Nephron (organoid): ENCODE data around the gene TMEM89.

Source experiments
- H3K27ac Mint-ChIP-seq, 3 experiments: 2 replicates each; pipeline ENCODE4 v1.8.0; 2020; ENCODE audit warnings: mixed read lengths in 3 of 3, mild to moderate bottlenecking in 2 of 3, moderate library complexity in 1 of 3
- H3K27me3 Mint-ChIP-seq: 2 replicates; pipeline ENCODE4 v1.8.0; 2021; ENCODE audit warnings: low read depth, mild to moderate bottlenecking, moderate library complexity, mixed read lengths
- H3K36me3 Mint-ChIP-seq: 2 replicates; pipeline ENCODE4 v1.8.0; 2020; ENCODE audit warnings: low read depth, mixed read lengths
- H3K4me1 Mint-ChIP-seq: 2 replicates; pipeline ENCODE4 v1.8.0; 2020; ENCODE audit warnings: mixed read lengths
- H3K4me3 Mint-ChIP-seq, 3 experiments: 2 replicates each; pipeline ENCODE4 v1.8.0; 2020; ENCODE audit warnings: mild to moderate bottlenecking in 3 of 3, mixed read lengths in 3 of 3, moderate library complexity in 2 of 3
- H3K9me3 Mint-ChIP-seq: 2 replicates; pipeline ENCODE4 v1.8.0; 2020; ENCODE audit warnings: mixed read lengths
- CTCF ChIP-seq, 3 experiments: fragments of 200-600 bp; sonication (generic); IDR thresholded peaks; one replicate each; pipeline ENCODE4 v1.5.0; 2021; ENCODE audit warnings: antibody characterized with exemption in 3 of 3; ENCODE audit not compliant: unreplicated experiment in 3 of 3

The TMEM89 gene, protein sequence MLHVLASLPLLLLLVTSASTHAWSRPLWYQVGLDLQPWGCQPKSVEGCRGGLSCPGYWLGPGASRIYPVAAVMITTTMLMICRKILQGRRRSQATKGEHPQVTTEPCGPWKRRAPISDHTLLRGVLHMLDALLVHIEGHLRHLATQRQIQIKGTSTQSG

GRCh38 chr3:48621461-48621869 is at the start of gene TMEM89:
TSS of gene TMEM89 (minus strand) at chr3:48621769. CDS start at chr3:48621756, 13 bp downstream.
- Mint-ChIP-seq H3K9me3 (no peaks in the 10 kb centered on the region), H3K27me3 (peaks cover 4% of the 10 kb centered on the region), H3K4me3 (no peak within 1 kb of the TSS), H3K27ac (no peak within 1 kb of the TSS), H3K4me1 (no peaks in the 10 kb centered on the region), H3K36me3 (peaks cover 8% of the 10 kb centered on the region)
- TF ChIP-seq CTCF (IDR thresholded peaks at IDR 0.05; ENCODE audit: unreplicated experiment in 3 of 3), result no peak

GRCh38 chr3:48664929-48665328 is 43.4 kb upstream of the TMEM89 start:
- peaks cover 10% of the 10 kb centered on the region for H3K4me1 Mint-ChIP-seq

DNA sequence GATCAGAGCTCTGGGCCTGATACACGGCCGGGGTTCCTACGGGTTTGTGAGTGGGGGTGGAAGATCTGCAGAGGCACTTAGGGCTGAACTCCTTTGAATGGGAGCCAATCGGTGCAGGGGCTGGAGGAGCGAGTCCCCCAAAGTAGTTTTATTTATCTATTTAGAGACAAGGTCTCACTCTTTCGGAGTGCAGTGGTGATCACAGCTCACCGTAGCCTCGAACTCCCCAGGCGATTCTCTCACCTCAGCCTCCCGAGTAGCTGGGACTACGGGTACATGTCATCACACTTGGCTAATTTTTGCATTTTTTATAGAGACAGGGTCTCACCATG is 42.7 kb upstream of the TMEM89 start:
- Mint-ChIP-seq H3K4me3 (peak overlapping the region; percentile 95 to 97 (median 97)), H3K36me3 (no peaks in the 10 kb centered on the region), H3K27me3 (peaks cover 14% of the 10 kb centered on the region), H3K9me3 (no peaks in the 10 kb centered on the region), H3K4me1 (peaks cover 10% of the 10 kb centered on the region), H3K27ac (peak overlapping the region; percentile 84 to 97 (median 93))
- peak; percentile 17 to 43 (median 31) for TF ChIP-seq CTCF (IDR thresholded peaks at IDR 0.05; ENCODE audit: unreplicated experiment in 3 of 3)

More at GRCh38 chr3:48664929-48665328, 43.4 kb upstream of the TMEM89 start:
- no peaks in the 10 kb centered on the region for H3K9me3 Mint-ChIP-seq
- H3K36me3 Mint-ChIP-seq, result no peaks in the 10 kb centered on the region
- peaks cover 11% of the 10 kb centered on the region for H3K27me3 Mint-ChIP-seq
- no peak overlapping the region for H3K27ac Mint-ChIP-seq
- peak overlapping the region; percentile 62 to 97 (median 65) for H3K4me3 Mint-ChIP-seq
- no peak for TF ChIP-seq CTCF (IDR thresholded peaks at IDR 0.05; ENCODE audit: unreplicated experiment in 3 of 3)

DNA sequence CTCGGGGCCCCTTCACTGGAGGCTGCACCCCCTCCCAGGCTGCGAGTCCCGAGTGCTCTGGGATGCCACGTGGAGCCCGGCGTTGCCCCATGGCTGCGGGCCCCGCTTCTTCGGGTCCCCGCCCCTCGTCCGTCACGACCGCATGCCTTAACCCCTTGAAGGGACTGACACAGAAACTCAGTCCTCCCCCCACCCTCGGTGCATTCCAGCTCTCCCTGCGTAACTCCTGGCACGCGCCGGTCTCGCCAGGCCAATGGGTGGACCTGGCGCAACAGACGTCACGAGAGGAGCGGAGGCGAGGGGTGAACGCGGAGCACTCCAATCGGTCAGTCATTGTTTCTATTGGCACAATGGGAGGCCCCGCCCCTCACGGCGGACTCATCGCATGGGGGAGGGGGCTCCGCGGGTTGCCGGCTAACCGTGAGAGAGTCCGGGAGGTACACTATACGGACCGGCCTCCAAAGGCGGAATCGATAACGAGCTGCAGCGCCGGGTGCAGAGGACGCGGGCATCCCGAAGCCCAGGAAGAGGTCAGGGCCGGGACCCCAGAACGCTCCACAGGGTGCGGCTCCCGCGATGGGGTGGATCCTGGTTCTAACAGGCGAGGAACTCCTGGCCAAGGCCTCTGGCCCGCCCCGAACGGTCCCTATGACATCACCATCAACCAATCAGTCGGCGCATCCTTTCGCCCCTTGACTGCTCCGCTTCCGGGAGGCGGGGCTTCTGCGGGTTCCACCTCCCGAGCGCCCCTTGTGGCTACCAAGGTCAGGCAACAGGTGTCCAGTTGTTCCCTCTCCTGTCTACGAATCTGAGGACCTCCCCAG is 42.1 kb upstream of the TMEM89 start:
- H3K27me3 Mint-ChIP-seq, result peaks cover 14% of the 10 kb centered on the region
- H3K4me1 Mint-ChIP-seq, result peaks cover 10% of the 10 kb centered on the region
- peak; percentile 84 to 92 (median 89) for TF ChIP-seq CTCF (IDR thresholded peaks at IDR 0.05; ENCODE audit: unreplicated experiment in 3 of 3)
- H3K4me3 Mint-ChIP-seq, result peak overlapping the region; percentile 95 to 97 (median 97)
- peaks cover 2% of the 10 kb centered on the region for H3K36me3 Mint-ChIP-seq
- peaks cover 3% of the 10 kb centered on the region for H3K9me3 Mint-ChIP-seq
- peak overlapping the region; percentile 84 to 97 (median 93) for H3K27ac Mint-ChIP-seq

GRCh38 chr3:48662753-48663488 is 41.4 kb upstream of the TMEM89 start, which contains the start of gene CELSR3:
TSS of gene CELSR3 (minus strand) at chr3:48662886. CDS start at chr3:48662634, 252 bp downstream.
- Mint-ChIP-seq H3K9me3 (peaks cover 3% of the 10 kb centered on the region), H3K27me3 (peaks cover 15% of the 10 kb centered on the region), H3K4me3 (peak within 1 kb of the TSS; percentile 95 to 97 (median 97)), H3K36me3 (peaks cover 4% of the 10 kb centered on the region), H3K4me1 (peaks cover 10% of the 10 kb centered on the region), H3K27ac (peak within 1 kb of the TSS; percentile 84 to 97 (median 93))
- no peak for TF ChIP-seq CTCF (IDR thresholded peaks at IDR 0.05; ENCODE audit: unreplicated experiment in 3 of 3)
